Measurements from ENCODE around the gene MSH3.
"Not testable (repeated sequence)": the region's sequence is repeated elsewhere in the genome, so short reads cannot be mapped to it uniquely, and the experiment has no call there.

MSH3 gene

GRCh38 chr5:80902624-80903023 lies 248.2 kb downstream of the MSH3 start:
- TF ChIP-seq ZNF626 (tag by site-specific recombination; IDR thresholded peaks at IDR 0.05) (0 out of 2 replicates have a peak, but pooled peaks have one; percentile 67), GLIS1 (tag by site-specific recombination; IDR thresholded peaks at IDR 0.05) (peak; percentile 43; the same call in 1 of the 2 replicates), SETDB1 (IDR thresholded peaks at IDR 0.05; ENCODE audit: insufficient read length, low read length) (peak; percentile 82)
- CTCF ChIA-PET = interaction anchor here (0.7 kb wide), 1 partner anchor 179 kb away, joined by 4 read pairs; no protein-coding TSS in a partner anchor
- H3K9me3 ChIP-seq (ENCODE audit: control insufficient read depth, insufficient read depth, low read depth, low read length); POLR2A ChIA-PET; H3K4me3 ChIP-seq (ENCODE audit: low read depth, low read length); H3K36me3 ChIP-seq (ENCODE audit: control insufficient read depth in 2 of 2, insufficient read depth in 1 of 2, low read length in 2 of 2); H3K4me1 ChIP-seq (ENCODE audit: control insufficient read depth, insufficient read depth, low read length); H3K27ac ChIP-seq (ENCODE audit: extremely low read depth, low read depth, low read length): not testable (repeated sequence)

- Histone ChIP-seq H3K9me3 (ENCODE audit: control insufficient read depth, insufficient read depth, low read depth, low read length) (no peaks in the 10 kb centered on the region), H3K4me3 (ENCODE audit: low read depth, low read length) (no peak overlapping the region), H3K27ac (ENCODE audit: extremely low read depth, low read depth, low read length) (no peak overlapping the region), H3K4me1 (ENCODE audit: control insufficient read depth, insufficient read depth, low read length) (no peaks in the 10 kb centered on the region), H3K36me3 (ENCODE audit: control insufficient read depth in 2 of 2, insufficient read depth in 1 of 2, low read length in 2 of 2) (no peaks in the 10 kb centered on the region)
- CTCF ChIA-PET = interaction anchor here (0.6 kb wide), 1 partner anchor 59 kb away, joined by 5 read pairs; no protein-coding TSS in a partner anchor
- no peak for TF ChIP-seq ZNF133 (tag by site-specific recombination; IDR thresholded peaks at IDR 0.05)
- TF ChIP-seq ZSCAN5A (tag by site-specific recombination; IDR thresholded peaks at IDR 0.05) = no peak
- no peak for TF ChIP-seq KLF17 (tag by site-specific recombination; IDR thresholded peaks at IDR 0.05)
- TF ChIP-seq ZNF501 (tag by site-specific recombination; IDR thresholded peaks at IDR 0.05) = no peak
- no peak for TF ChIP-seq ZNF214 (tag by site-specific recombination; IDR thresholded peaks at IDR 0.05; ENCODE audit: borderline replicate concordance)
- TF ChIP-seq ZNF354C (tag by site-specific recombination; IDR thresholded peaks at IDR 0.05; ENCODE audit: borderline replicate concordance, low read depth) = no peak
- TF ChIP-seq GLI2 (tag by site-specific recombination; IDR thresholded peaks at IDR 0.05; ENCODE audit: borderline replicate concordance, low read depth) = no peak
- no peak for TF ChIP-seq GLIS2 (tag by site-specific recombination; IDR thresholded peaks at IDR 0.05)
- TF ChIP-seq ZBTB26 (tag by site-specific recombination; optimal IDR thresholded peaks at IDR 0.05) = no peak
- no peak for TF ChIP-seq ZNF776 (tag by site-specific recombination; IDR thresholded peaks at IDR 0.05; ENCODE audit: borderline replicate concordance)
- no peak for TF ChIP-seq ZNF169 (tag by site-specific recombination; IDR thresholded peaks at IDR 0.05)
- POLR2A ChIA-PET = no interaction called here
These were observed 250.2 kb downstream of the MSH3 start for GRCh38 chr5:80904533-80905187.

GRCh38 chr5:80905405-80905804 lies 251.0 kb downstream of the MSH3 start:
- TF ChIP-seq ZNF138 (tag by site-specific recombination; IDR thresholded peaks at IDR 0.05; ENCODE audit: borderline replicate concordance) = no peak
- H3K36me3 ChIP-seq (ENCODE audit: control insufficient read depth in 2 of 2, insufficient read depth in 1 of 2, low read length in 2 of 2) = no peaks in the 10 kb centered on the region

More at GRCh38 chr5:80905405-80905804, 251.0 kb downstream of the MSH3 start:
- Histone ChIP-seq H3K4me3 (ENCODE audit: low read depth, low read length) (no peak overlapping the region), H3K4me1 (ENCODE audit: control insufficient read depth, insufficient read depth, low read length) (no peaks in the 10 kb centered on the region), H3K27ac (ENCODE audit: extremely low read depth, low read depth, low read length) (no peak overlapping the region), H3K9me3 (ENCODE audit: control insufficient read depth, insufficient read depth, low read depth, low read length) (no peaks in the 10 kb centered on the region)
- ChIA-PET POLR2A (no interaction called here), CTCF (interaction anchor here (0.6 kb wide), 1 partner anchor 58 kb away, joined by 5 read pairs; no protein-coding TSS in a partner anchor)

Data from HEK293 (cell line).